GM18498 (cell line): ENCODE measurements around the gene COMMD1.
"Not testable (repeated sequence)": the region's sequence is repeated elsewhere in the genome, so short reads cannot be mapped to it uniquely, and the experiment has no call there.

ENCODE experiments used
- ATAC-seq: cut with Tn5 transposase; IDR thresholded peaks from one replicate; pipeline ENCODE4 v1.9.1; 2021; ENCODE audit warnings: mild to moderate bottlenecking, moderate library complexity; ENCODE audit not compliant: unreplicated experiment

Gene COMMD1

GRCh38 chr2:61922714-61923113, 17.2 kb downstream of the COMMD1 start:
- ATAC-seq: no peak

GRCh38 chr2:61924895-61925663, 19.6 kb downstream of the COMMD1 start:
- no peak for ATAC-seq

GRCh38 chr2:61926531-61927477, 21.3 kb downstream of the COMMD1 start:
- ATAC-seq: no peak

- no peak for ATAC-seq
These were observed 23.5 kb downstream of the COMMD1 start for GRCh38 chr2:61928826-61929461.

GRCh38 chr2:61937098-61937497, 31.6 kb downstream of the COMMD1 start:
- no peak for ATAC-seq

- ATAC-seq: no peak
These were observed 32.4 kb downstream of the COMMD1 start for GRCh38 chr2:61937886-61938285.

GRCh38 chr2:61938511-61938910, 33.0 kb downstream of the COMMD1 start:
- no peak for ATAC-seq

GRCh38 chr2:61943251-61943650, 37.8 kb downstream of the COMMD1 start:
- peak; percentile 44 for ATAC-seq

GRCh38 chr2:61946666-61947065, 41.2 kb downstream of the COMMD1 start:
- no peak for ATAC-seq

- ATAC-seq: no peak
These were observed 43.4 kb downstream of the COMMD1 start for GRCh38 chr2:61948661-61949457.

GRCh38 chr2:61949458-61949713, 43.9 kb downstream of the COMMD1 start:
- ATAC-seq: no peak

- no peak for ATAC-seq
These were observed 44.5 kb downstream of the COMMD1 start for GRCh38 chr2:61949714-61950560.

- no peak for ATAC-seq
These were observed 45.3 kb downstream of the COMMD1 start for GRCh38 chr2:61950571-61951315.

- no peak for ATAC-seq
These were observed 46.4 kb downstream of the COMMD1 start for GRCh38 chr2:61951881-61952280.

GRCh38 chr2:61952288-61952687, 46.8 kb downstream of the COMMD1 start:
- ATAC-seq: no peak

- ATAC-seq: not testable (repeated sequence)
These were observed 49.4 kb downstream of the COMMD1 start for GRCh38 chr2:61954856-61955255.

- no peak for ATAC-seq
These were observed 54.2 kb downstream of the COMMD1 start for GRCh38 chr2:61959381-61960293.

GRCh38 chr2:61961231-61961901, 55.9 kb downstream of the COMMD1 start:
- ATAC-seq: no peak
